CD4-positive, alpha-beta T cell treated with Interleukin-15 for 4 hours (primary cell): ENCODE measurements around the gene ASB16.
"Not testable (repeated sequence)": the region's sequence is repeated elsewhere in the genome, so short reads cannot be mapped to it uniquely, and the experiment has no call there.

Experiments
- DNase-seq: peaks from one replicate; pipeline ENCODE4 v3.0.0-alpha.2; 2020; ENCODE audit warnings: low spot score

Gene ASB16

GRCh38 chr17:44147812-44148211 is 22.7 kb upstream of the ASB16 start:
- DNase-seq = no peak

- DNase-seq = not testable (repeated sequence)
These were observed 21.4 kb upstream of the ASB16 start for GRCh38 chr17:44149066-44149465.

GRCh38 chr17:44149750-44150329 is 20.7 kb upstream of the ASB16 start:
- DNase-seq = no peak

- no peak for DNase-seq
These were observed 17.6 kb upstream of the ASB16 start for GRCh38 chr17:44152875-44153274.

GRCh38 chr17:44155488-44155887 is 15.0 kb upstream of the ASB16 start:
- no peak for DNase-seq

GRCh38 chr17:44159519-44160210 is 10.8 kb upstream of the ASB16 start:
- DNase-seq = peak; percentile 53

GRCh38 chr17:44164476-44164875 is 6.0 kb upstream of the ASB16 start:
- no peak for DNase-seq

- no peak for DNase-seq
These were observed 3.2 kb upstream of the ASB16 start for GRCh38 chr17:44167181-44167861.

GRCh38 chr17:44170135-44170498 is 387 bp upstream of the ASB16 start:
- DNase-seq = no peak

- DNase-seq = no peak
These were observed 1.5 kb downstream of the ASB16 start for GRCh38 chr17:44171931-44172455.

- DNase-seq = no peak
These were observed 3.9 kb downstream of the ASB16 start for GRCh38 chr17:44174427-44174826.

GRCh38 chr17:44176257-44176656 is 5.8 kb downstream of the ASB16 start:
- no peak for DNase-seq

GRCh38 chr17:44176671-44177501 is 6.4 kb downstream of the ASB16 start:
- no peak for DNase-seq

- DNase-seq = no peak
These were observed 7.1 kb downstream of the ASB16 start for GRCh38 chr17:44177640-44178039.

- no peak for DNase-seq
These were observed 7.6 kb downstream of the ASB16 start for GRCh38 chr17:44178133-44178532.

GRCh38 chr17:44183024-44183423 is 12.5 kb downstream of the ASB16 start:
- no peak for DNase-seq

GRCh38 chr17:44184212-44184810 is 13.8 kb downstream of the ASB16 start:
- DNase-seq = no peak

GRCh38 chr17:44186307-44187130 is 16.0 kb downstream of the ASB16 start, which contains the start of gene TMUB2:
Gene TMUB2, plus strand, starts transcription at chr17:44186972. Its CDS starts 737 bp downstream, at chr17:44187709.
- DNase-seq = peak; percentile 99

GRCh38 chr17:44187131-44187899 is 16.8 kb downstream of the ASB16 start:
- DNase-seq = peak; percentile 38
